ENCODE measurements around the gene KYAT1. TPM values are rescaled to one million over a fixed set of nuclear protein-coding genes. Genes with fewer than 3 reads are reported as not detected.

The KYAT1 gene
- total RNA-seq, 1 experiment from 2014 or later: 34.1 TPM

GRCh38 chr9:128818839-128819715 lies 62.7 kb downstream of the KYAT1 start (continued):
- TF ChIP-seq E2F5 (CRISPR knock-in tag; IDR thresholded peaks at IDR 0.05): 0 out of 2 replicates have a peak, but pooled peaks have one; percentile 72

GRCh38 chr9:128818099-128818838 lies 63.5 kb downstream of the KYAT1 start, which contains the start of gene ENDOG:
ENDOG (plus strand) TSS chr9:128818500; CDS start chr9:128818685, 185 bp downstream.
- peak within 1 kb of the TSS; percentile 80; the same call in 1 of the 2 replicates for H3K27ac Mint-ChIP-seq
- ChIA-PET CTCF (interaction anchor here (0.5 to 3.3 kb wide), 49 partner anchors 8 to 380 kb away, joined by 3 to 40 read pairs (median 5); partner anchors contain the start of genes DOLPP1, DYNC2I2, KYAT1 and MIGA2), POLR2A (interaction anchor here (0.7 to 2.8 kb wide), 16 partner anchors 8 to 263 kb away, joined by 3 to 26 read pairs (median 3); partner anchors contain the start of genes DOLPP1, KYAT1, LRRC8A and PKN3)
- peak within 1 kb of the TSS; percentile 71 for H3K4me3 Mint-ChIP-seq
- no peaks in the 10 kb centered on the region for H3K9me3 Mint-ChIP-seq
- ATAC-seq: peak; percentile 86
- DNase-seq (ENCODE audit: low spot score): peak; percentile 99
- no peaks in the 10 kb centered on the region for H3K27me3 Mint-ChIP-seq (ENCODE audit: low read depth)
- peaks cover 3% of the 10 kb centered on the region for H3K4me1 Mint-ChIP-seq
- peaks cover 16% of the 10 kb centered on the region for H3K36me3 Mint-ChIP-seq
- TF ChIP-seq ZNF263 (CRISPR knock-in tag; IDR thresholded peaks at IDR 0.05; ENCODE audit: low read depth) (0 out of 2 replicates have a peak, but pooled peaks have one; percentile 3), USF2 (CRISPR knock-in tag; IDR thresholded peaks at IDR 0.05) (no peak), ZNF423 (CRISPR knock-in tag; IDR thresholded peaks at IDR 0.05) (no peak), ZBTB43 (CRISPR knock-in tag; IDR thresholded peaks at IDR 0.05) (no peak; the same call in 1 of the 2 replicates), ZBTB21 (CRISPR knock-in tag; IDR thresholded peaks at IDR 0.05; ENCODE audit: borderline replicate concordance) (no peak), ZNF425 (CRISPR knock-in tag; conservative IDR thresholded peaks at IDR 0.05) (no peak), ZNF121 (CRISPR knock-in tag; IDR thresholded peaks at IDR 0.05) (no peak), MYBL2 (CRISPR knock-in tag; IDR thresholded peaks at IDR 0.05) (peak; percentile 75), OVOL2 (CRISPR knock-in tag; IDR thresholded peaks at IDR 0.05; ENCODE audit: borderline replicate concordance) (no peak), SP1 (CRISPR knock-in tag; conservative IDR thresholded peaks at IDR 0.05) (peak; percentile 67; the same call in 1 of the 2 replicates), ZNF281 (CRISPR knock-in tag; IDR thresholded peaks at IDR 0.05) (0 out of 2 replicates have a peak, but pooled peaks have one; percentile 47), CBFB (CRISPR knock-in tag; IDR thresholded peaks at IDR 0.05; ENCODE audit: low read depth) (peak; percentile 75; the same call in 1 of the 2 replicates), STAT6 (CRISPR knock-in tag; conservative IDR thresholded peaks at IDR 0.05; ENCODE audit: low read depth) (no peak), CDX4 (CRISPR knock-in tag; IDR thresholded peaks at IDR 0.05; ENCODE audit: borderline replicate concordance) (no peak), NR1H2 (CRISPR knock-in tag; IDR thresholded peaks at IDR 0.05) (no peak), NFATC4 (CRISPR knock-in tag; IDR thresholded peaks at IDR 0.05) (no peak), NFE2L1 (CRISPR knock-in tag; IDR thresholded peaks at IDR 0.05) (peak; percentile 77; the same call in 1 of the 2 replicates), ZNF232 (CRISPR knock-in tag; IDR thresholded peaks at IDR 0.05) (no peak), SMAD3 (CRISPR knock-in tag; IDR thresholded peaks at IDR 0.05; ENCODE audit: borderline replicate concordance) (no peak)
